RCC 7860 (cell line): ENCODE results near the gene ADRA2B.
"Not testable (repeated sequence)": the region's sequence is repeated elsewhere in the genome, so short reads cannot be mapped to it uniquely, and the experiment has no call there.

ENCODE experiments used
- DNase-seq: peaks from one replicate; pipeline ENCODE4 v3.0.0-alpha.2; 2015; ENCODE audit warnings: low spot score
- FAIRE-seq: peaks from 2 replicates; lab custom pipeline; 2012; peaks lifted over from hg19 to GRCh38; lab: Jason Lieb, UNC

The ADRA2B gene

DNA sequence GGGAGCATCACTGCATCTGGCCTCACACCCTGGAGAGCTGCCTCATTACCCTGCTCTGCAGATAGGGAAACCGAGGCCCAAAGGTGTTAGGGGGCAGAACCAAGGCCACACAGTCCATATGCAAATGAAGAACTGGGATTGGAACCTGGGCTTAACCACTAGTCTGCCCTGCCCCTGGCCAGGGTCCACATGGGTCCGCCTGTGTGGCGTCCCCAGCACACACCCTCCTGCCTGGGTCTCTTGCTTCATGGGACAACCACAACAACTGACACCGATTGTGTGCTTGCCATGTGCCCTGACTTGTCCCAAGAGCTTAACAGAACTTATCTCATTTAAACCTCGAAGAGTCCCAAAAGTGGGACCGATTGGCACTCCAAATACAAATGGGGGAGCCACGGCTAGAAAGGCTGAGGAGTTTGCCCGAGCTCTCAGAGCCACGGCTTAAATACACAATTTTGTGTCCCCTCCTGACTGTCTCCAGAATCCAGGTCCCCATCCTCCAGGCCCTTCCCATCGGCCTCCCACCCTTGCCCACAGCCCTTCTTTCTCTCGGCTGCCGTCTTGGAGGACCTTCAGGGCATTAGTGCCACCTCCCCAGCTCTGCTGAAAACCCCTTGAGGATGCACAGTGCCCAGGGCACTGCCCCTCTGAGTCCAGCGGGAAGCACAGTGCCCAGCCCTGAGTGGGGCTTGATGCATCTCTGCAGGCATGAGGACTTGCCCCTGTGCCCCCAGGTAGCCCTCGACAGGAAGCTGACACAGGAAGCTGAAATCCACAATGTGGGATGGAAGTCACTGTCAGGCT lies 34.6 kb upstream of the ADRA2B start:
- no peak for FAIRE-seq

GRCh38 chr2:96150007-96150640 lies 33.8 kb upstream of the ADRA2B start:
- DNase-seq (no peak), FAIRE-seq (no peak)

More for the DNA sequence above, 34.6 kb upstream of the ADRA2B start:
- DNase-seq = no peak

GRCh38 chr2:96148410-96149217 lies 32.2 kb upstream of the ADRA2B start:
- FAIRE-seq (no peak), DNase-seq (peak; percentile 45)

- FAIRE-seq (no peak), DNase-seq (no peak)
These were observed 31.3 kb upstream of the ADRA2B start for GRCh38 chr2:96147593-96148201.

GRCh38 chr2:96146881-96147592 lies 30.7 kb upstream of the ADRA2B start:
- FAIRE-seq = no peak
- no peak for DNase-seq

GRCh38 chr2:96146153-96146880 lies 29.9 kb upstream of the ADRA2B start:
- DNase-seq = no peak
- FAIRE-seq = no peak

DNA sequence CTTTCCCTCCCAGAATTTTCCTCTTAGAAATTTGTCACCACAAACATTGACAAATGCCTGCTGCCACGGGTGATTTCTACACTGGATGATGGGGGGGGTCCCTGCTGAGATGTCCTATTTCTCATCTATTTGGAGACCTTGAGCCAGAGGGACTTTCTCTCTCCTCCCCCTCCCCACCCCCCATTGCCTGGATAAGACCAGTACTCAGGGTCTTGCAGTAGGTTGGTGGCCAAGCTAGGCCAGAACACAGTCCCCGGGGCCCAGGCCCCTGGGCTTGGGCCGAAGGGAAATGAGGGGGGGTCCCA lies 29.4 kb upstream of the ADRA2B start:
- FAIRE-seq (no peak), DNase-seq (no peak)

- DNase-seq (no peak), FAIRE-seq (no peak)
These were observed 28.9 kb upstream of the ADRA2B start, which contains the start of gene DUSP2 for GRCh38 chr2:96145036-96145847. TSS of gene DUSP2 (minus strand) at chr2:96145440. CDS start at chr2:96145354, 86 bp downstream.

DNA sequence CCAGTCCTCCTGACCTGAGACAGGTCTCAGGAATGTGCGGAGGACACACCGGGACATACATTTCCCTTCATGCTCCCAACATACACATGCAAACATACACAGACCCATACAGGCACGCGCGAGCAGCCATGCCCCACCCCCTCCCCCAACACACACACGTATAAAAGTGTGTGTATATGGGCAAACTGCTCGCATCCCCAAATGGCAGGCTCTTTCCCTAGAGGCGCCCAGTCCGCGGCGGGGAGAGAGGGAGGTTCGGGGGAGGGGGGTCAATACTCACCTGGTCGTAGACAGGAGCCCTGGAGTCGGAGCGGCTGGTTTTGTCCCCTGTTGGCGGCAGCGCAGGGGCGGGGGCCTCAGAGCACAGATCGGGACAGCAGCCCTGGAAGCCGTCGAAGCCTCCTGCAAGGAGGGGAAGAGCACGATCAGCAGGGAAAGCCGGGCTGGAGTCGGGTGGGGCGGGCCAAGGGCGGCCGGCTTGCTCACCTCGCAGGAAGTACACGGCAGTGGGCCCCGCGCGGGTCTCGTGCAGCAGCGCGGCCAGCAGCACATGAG lies 28.2 kb upstream of the ADRA2B start:
- no peak for FAIRE-seq
- DNase-seq = no peak

- no peak for DNase-seq
- FAIRE-seq = no peak
These were observed 27.6 kb upstream of the ADRA2B start for GRCh38 chr2:96143848-96144480.

GRCh38 chr2:96143231-96143847 lies 27.0 kb upstream of the ADRA2B start:
- DNase-seq (no peak), FAIRE-seq (no peak)

- DNase-seq = no peak
These were observed 26.1 kb upstream of the ADRA2B start for GRCh38 chr2:96142217-96143113.

GRCh38 chr2:96141624-96141967 lies 25.2 kb upstream of the ADRA2B start:
- DNase-seq, FAIRE-seq: not testable (repeated sequence)

More at GRCh38 chr2:96142217-96143113, 26.1 kb upstream of the ADRA2B start:
- no peak for FAIRE-seq

- no peak for FAIRE-seq
- no peak for DNase-seq
These were observed 24.7 kb upstream of the ADRA2B start for GRCh38 chr2:96140941-96141623.

GRCh38 chr2:96139181-96139758 lies 22.9 kb upstream of the ADRA2B start:
- FAIRE-seq (no peak), DNase-seq (no peak)
